SH-SY5Y (cell line): ENCODE data around the gene NKD2.

Experiments used
- GATA2 ChIP-seq: IDR thresholded peaks from 2 replicates; pipeline ENCODE4 v1.6.1; 2011; ENCODE audit warnings: mild to moderate bottlenecking, low read depth, low read length
- GATA3 ChIP-seq: IDR thresholded peaks from 2 replicates; pipeline ENCODE4 v1.6.1; 2011; ENCODE audit warnings: low read depth, mild to moderate bottlenecking, low read length, moderate library complexity

The NKD2 gene

GRCh38 chr5:1033606-1034420 lies 25.2 kb downstream of the NKD2 start:
- no peak for TF ChIP-seq GATA3
- TF ChIP-seq GATA2 = no peak

GRCh38 chr5:1034421-1034905 lies 25.9 kb downstream of the NKD2 start:
- TF ChIP-seq GATA2 (no peak), GATA3 (no peak)

- TF ChIP-seq GATA2 = no peak
- TF ChIP-seq GATA3 = no peak
These were observed 26.4 kb downstream of the NKD2 start for GRCh38 chr5:1034986-1035385.

GRCh38 chr5:1035421-1036405 lies 27.1 kb downstream of the NKD2 start:
- TF ChIP-seq GATA2 = no peak
- TF ChIP-seq GATA3 = no peak

- TF ChIP-seq GATA2 (no peak), GATA3 (no peak)
These were observed 28.0 kb downstream of the NKD2 start for GRCh38 chr5:1036504-1037122.

- TF ChIP-seq GATA3 = no peak
- TF ChIP-seq GATA2 = no peak
These were observed 28.6 kb downstream of the NKD2 start for GRCh38 chr5:1037123-1037670.

- no peak for TF ChIP-seq GATA3
- TF ChIP-seq GATA2 = no peak
These were observed 29.2 kb downstream of the NKD2 start for GRCh38 chr5:1037671-1038416.

GRCh38 chr5:1038417-1039209 lies 30.0 kb downstream of the NKD2 start:
- no peak for TF ChIP-seq GATA3

GRCh38 chr5:1039210-1039548 lies 30.6 kb downstream of the NKD2 start:
- no peak for TF ChIP-seq GATA2
- no peak for TF ChIP-seq GATA3

GRCh38 chr5:1039706-1040260 lies 31.2 kb downstream of the NKD2 start:
- TF ChIP-seq GATA2 (no peak), GATA3 (no peak)

GRCh38 chr5:1040571-1040970 lies 32.0 kb downstream of the NKD2 start:
- TF ChIP-seq GATA2 = no peak
- no peak for TF ChIP-seq GATA3

GRCh38 chr5:1041225-1042143 lies 32.9 kb downstream of the NKD2 start:
- no peak for TF ChIP-seq GATA3
- no peak for TF ChIP-seq GATA2
